Osteocyte (in vitro differentiated cells): ENCODE results near the gene FUT3. TPM values are rescaled to one million over a fixed set of nuclear protein-coding genes. Genes with fewer than 3 reads are reported as not detected.
"Not testable (repeated sequence)": the region's sequence is repeated elsewhere in the genome, so short reads cannot be mapped to it uniquely, and the experiment has no call there.

Source experiments
- DNase-seq: peaks from one replicate; pipeline ENCODE4 v3.0.0; 2021; ENCODE audit warnings: mixed read lengths; ENCODE audit not compliant: unreplicated experiment; ENCODE audit errors: extremely low spot score
- H3K27ac Mint-ChIP-seq: one replicate; pipeline ENCODE4 v1.8.0; 2021; ENCODE audit warnings: mild to moderate bottlenecking, mixed read lengths; ENCODE audit not compliant: unreplicated experiment
- H3K27me3 Mint-ChIP-seq: one replicate; pipeline ENCODE4 v1.8.0; 2021; ENCODE audit warnings: mixed read lengths; ENCODE audit not compliant: unreplicated experiment
- H3K36me3 Mint-ChIP-seq: one replicate; pipeline ENCODE4 v1.8.0; 2021; ENCODE audit warnings: mixed read lengths; ENCODE audit not compliant: unreplicated experiment
- H3K4me1 Mint-ChIP-seq: one replicate; pipeline ENCODE4 v1.8.0; 2021; ENCODE audit warnings: mixed read lengths; ENCODE audit not compliant: unreplicated experiment
- H3K4me3 Mint-ChIP-seq: one replicate; pipeline ENCODE4 v1.8.0; 2021; ENCODE audit warnings: mild to moderate bottlenecking, moderate library complexity, mixed read lengths; ENCODE audit not compliant: unreplicated experiment
- H3K9me3 Mint-ChIP-seq: one replicate; pipeline ENCODE4 v1.8.0; 2021; ENCODE audit warnings: mixed read lengths; ENCODE audit not compliant: unreplicated experiment
- total RNA-seq: library from RNA; stranded (reverse); gene quantifications from 2 replicates; pipeline ENCODE4 v1.2.1, GENCODE V29; 2021
- TF ChIP-seq, protein P1 (sequence below): fragments of 200-600 bp; sonication (generic); IDR thresholded peaks from 2 replicates; pipeline ENCODE4 v1.5.0; 2021; ENCODE audit warnings: antibody characterized with exemption, mild to moderate bottlenecking, moderate library complexity

The FUT3 gene
- total RNA-seq, 1 donor from 2014 or later, result not detected

DNA sequence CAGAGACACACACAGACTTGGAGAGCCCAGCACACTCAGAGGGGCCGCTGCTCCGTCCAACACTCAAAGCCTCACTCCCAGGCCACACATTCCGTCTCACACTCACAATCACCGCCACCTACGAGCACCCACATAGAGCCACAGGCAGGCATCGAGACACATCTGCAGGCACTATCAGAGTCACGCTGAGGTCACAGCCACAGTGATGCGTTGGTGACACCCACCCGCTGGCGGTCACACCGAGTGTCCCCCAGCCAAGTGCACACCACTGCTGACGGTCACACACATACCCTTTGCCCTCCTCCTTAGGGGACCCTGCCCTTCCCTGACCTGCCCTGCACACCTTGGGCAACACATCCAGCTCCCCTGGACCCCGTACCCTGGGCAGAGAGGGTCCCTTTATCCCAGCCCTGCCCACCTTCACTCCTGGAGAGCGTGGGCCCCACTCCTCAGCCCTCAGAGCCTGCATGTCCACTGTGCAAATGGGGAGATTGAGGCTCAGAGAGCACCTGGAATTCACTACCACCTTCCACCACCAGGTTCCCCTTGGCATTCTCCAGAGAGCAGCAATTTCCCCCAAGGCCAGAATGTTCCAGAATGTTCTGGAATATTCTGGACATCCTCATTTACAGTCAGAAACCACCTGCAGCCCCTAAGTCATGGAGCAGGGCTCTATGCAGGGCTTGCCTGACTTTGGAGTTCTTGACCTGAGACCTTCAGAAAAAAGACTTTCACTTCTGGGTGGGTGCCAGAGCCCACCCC is 13.7 kb upstream of the FUT3 start:
- Mint-ChIP-seq H3K27ac (no peak overlapping the region), H3K36me3 (no peaks in the 10 kb centered on the region), H3K4me3 (no peak overlapping the region), H3K27me3 (peaks cover 6% of the 10 kb centered on the region), H3K9me3 (no peaks in the 10 kb centered on the region), H3K4me1 (no peaks in the 10 kb centered on the region)
- no peak for DNase-seq
- TF ChIP-seq, protein P1, sequence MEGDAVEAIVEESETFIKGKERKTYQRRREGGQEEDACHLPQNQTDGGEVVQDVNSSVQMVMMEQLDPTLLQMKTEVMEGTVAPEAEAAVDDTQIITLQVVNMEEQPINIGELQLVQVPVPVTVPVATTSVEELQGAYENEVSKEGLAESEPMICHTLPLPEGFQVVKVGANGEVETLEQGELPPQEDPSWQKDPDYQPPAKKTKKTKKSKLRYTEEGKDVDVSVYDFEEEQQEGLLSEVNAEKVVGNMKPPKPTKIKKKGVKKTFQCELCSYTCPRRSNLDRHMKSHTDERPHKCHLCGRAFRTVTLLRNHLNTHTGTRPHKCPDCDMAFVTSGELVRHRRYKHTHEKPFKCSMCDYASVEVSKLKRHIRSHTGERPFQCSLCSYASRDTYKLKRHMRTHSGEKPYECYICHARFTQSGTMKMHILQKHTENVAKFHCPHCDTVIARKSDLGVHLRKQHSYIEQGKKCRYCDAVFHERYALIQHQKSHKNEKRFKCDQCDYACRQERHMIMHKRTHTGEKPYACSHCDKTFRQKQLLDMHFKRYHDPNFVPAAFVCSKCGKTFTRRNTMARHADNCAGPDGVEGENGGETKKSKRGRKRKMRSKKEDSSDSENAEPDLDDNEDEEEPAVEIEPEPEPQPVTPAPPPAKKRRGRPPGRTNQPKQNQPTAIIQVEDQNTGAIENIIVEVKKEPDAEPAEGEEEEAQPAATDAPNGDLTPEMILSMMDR, result no peak

DNA sequence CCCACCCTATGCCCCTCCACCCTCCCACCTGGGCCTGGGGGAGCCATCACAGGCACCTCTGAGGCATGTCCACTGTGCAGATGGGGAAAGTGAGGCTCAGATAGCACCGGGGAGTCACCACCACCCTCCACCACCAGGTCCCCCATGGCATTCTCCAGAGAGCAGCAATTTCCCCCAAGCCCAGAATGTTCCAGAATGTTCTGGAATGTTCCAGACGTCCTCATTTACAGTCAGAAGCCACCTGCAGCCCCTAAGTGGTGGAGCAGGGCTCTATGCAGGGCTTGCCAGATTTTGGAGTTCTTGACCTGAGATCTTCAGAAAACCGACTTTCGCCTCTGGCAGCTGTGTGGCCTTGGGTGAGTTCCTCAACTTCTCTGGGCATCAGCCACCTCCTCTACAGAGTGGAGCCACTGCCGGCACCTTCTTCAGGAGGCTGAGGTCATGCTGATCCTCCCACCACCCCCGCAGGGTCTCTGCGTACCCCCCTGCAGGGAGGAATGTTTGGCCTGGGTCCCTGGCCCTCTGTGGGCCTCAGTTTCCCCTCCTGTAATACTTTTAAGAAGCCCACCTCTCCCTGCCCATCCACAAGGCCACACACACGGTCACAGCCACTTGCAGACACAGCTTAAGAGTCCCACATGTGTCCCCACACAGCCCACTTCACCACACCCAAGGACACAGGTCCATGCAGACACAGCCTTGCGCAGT is 12.9 kb upstream of the FUT3 start:
- DNase-seq, result no peak
- Mint-ChIP-seq H3K27ac (no peak overlapping the region), H3K9me3 (no peaks in the 10 kb centered on the region), H3K4me3 (no peak overlapping the region), H3K36me3 (no peaks in the 10 kb centered on the region), H3K27me3 (peaks cover 6% of the 10 kb centered on the region), H3K4me1 (no peaks in the 10 kb centered on the region)
- TF ChIP-seq, protein P1, result no peak

- Mint-ChIP-seq H3K27ac (no peak overlapping the region), H3K4me1 (no peaks in the 10 kb centered on the region), H3K4me3 (no peak overlapping the region), H3K36me3 (no peaks in the 10 kb centered on the region), H3K27me3 (peaks cover 6% of the 10 kb centered on the region), H3K9me3 (no peaks in the 10 kb centered on the region)
- no peak for DNase-seq
- TF ChIP-seq, protein P1, result no peak
Measured at GRCh38 chr19:5863030-5863665, 11.9 kb upstream of the FUT3 start.

- H3K4me3 Mint-ChIP-seq, result no peak overlapping the region
- H3K36me3 Mint-ChIP-seq, result no peaks in the 10 kb centered on the region
- H3K9me3 Mint-ChIP-seq, result no peaks in the 10 kb centered on the region
- TF ChIP-seq, protein P1, result no peak
- H3K27ac Mint-ChIP-seq, result no peak overlapping the region
- H3K27me3 Mint-ChIP-seq, result peaks cover 17% of the 10 kb centered on the region
- no peaks in the 10 kb centered on the region for H3K4me1 Mint-ChIP-seq
- DNase-seq, result no peak
Measured at GRCh38 chr19:5857203-5858081, 6.2 kb upstream of the FUT3 start.

DNA sequence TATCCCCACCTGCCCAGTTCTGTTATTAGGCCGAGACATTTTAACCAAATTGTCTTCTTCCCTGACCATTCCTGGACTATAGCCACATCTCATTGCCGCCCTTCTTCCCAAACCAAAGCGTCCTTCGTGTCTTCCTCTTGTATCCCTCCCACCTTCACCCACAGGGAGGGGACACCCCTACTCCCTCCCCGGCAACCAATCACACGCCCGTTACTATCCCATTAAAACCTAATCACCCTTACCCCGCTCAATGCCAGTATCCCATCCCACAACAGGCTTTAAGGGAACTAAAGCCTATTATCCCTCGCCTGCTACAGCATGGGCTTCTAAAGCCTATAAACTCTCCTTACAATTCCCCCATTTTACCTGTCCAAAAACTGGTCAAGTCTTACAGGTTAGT is 3.9 kb upstream of the FUT3 start:
- H3K27me3 Mint-ChIP-seq, result peaks cover 18% of the 10 kb centered on the region
- H3K4me3 Mint-ChIP-seq, H3K4me1 Mint-ChIP-seq, H3K9me3 Mint-ChIP-seq, H3K36me3 Mint-ChIP-seq, DNase-seq, H3K27ac Mint-ChIP-seq: not testable (repeated sequence)

DNA sequence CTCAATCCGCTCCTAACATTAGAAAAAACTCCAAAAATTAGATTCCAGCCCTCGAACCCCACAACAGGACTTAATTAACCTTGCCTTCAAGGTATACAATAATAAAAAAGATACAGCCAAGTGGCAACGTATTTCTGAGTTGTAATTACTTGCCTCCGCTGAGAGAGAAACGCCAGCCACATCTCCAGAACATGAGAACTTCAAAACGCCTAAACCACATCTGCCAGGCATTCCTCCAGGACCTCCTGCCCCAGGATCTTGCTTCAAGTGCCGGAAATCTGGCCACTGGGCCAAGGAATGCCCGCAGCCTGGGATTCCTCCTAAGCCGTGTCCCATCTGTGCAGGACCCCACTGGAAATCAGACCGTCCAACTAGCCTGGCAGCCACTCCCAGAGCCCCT is 2.9 kb upstream of the FUT3 start:
- not testable (repeated sequence) for H3K4me1 Mint-ChIP-seq, H3K36me3 Mint-ChIP-seq, H3K4me3 Mint-ChIP-seq, DNase-seq, H3K9me3 Mint-ChIP-seq, H3K27ac Mint-ChIP-seq
- H3K27me3 Mint-ChIP-seq, result peaks cover 18% of the 10 kb centered on the region
